IMR-90 (cell line): Measurements from ENCODE around the gene NSUN7.

ENCODE experiments used
- CEBPB ChIP-seq: IDR thresholded peaks from 2 replicates; pipeline ENCODE4 v1.6.1; 2012; ENCODE audit warnings: low read depth, low read length, improper control_type of control experiment
- CHD1 ChIP-seq: IDR thresholded peaks from 2 replicates; pipeline ENCODE4 v1.6.1; 2012; ENCODE audit warnings: low read depth, low read length, improper control_type of control experiment
- CTCF ChIP-seq: conservative IDR thresholded peaks from 2 replicates; pipeline ENCODE4 v1.5.1; 2012; ENCODE audit warnings: mild to moderate bottlenecking, low read depth, low read length, improper control_type of control experiment
- MXI1 ChIP-seq: IDR thresholded peaks from 2 replicates; pipeline ENCODE4 v1.6.1; 2012; ENCODE audit warnings: low read depth, mild to moderate bottlenecking, low read length, moderate library complexity, borderline replicate concordance
- NFE2L2 ChIP-seq: fragments of 150-350 bp; IDR thresholded peaks from 2 replicates; pipeline ENCODE4 v1.6.1; 2016; ENCODE audit warnings: low read depth, mild to moderate bottlenecking, low read length
- POLR2A ChIP-seq: IDR thresholded peaks from 2 replicates; pipeline ENCODE4 v1.6.1; 2012; ENCODE audit warnings: mild to moderate bottlenecking, low read depth, low read length
- SMC3 ChIP-seq: fragments of 150-350 bp; IDR thresholded peaks from 2 replicates; pipeline ENCODE4 v1.6.1; 2016; ENCODE audit warnings: low read depth, mild to moderate bottlenecking, antibody characterized with exemption, low read length, moderate library complexity

DNA sequence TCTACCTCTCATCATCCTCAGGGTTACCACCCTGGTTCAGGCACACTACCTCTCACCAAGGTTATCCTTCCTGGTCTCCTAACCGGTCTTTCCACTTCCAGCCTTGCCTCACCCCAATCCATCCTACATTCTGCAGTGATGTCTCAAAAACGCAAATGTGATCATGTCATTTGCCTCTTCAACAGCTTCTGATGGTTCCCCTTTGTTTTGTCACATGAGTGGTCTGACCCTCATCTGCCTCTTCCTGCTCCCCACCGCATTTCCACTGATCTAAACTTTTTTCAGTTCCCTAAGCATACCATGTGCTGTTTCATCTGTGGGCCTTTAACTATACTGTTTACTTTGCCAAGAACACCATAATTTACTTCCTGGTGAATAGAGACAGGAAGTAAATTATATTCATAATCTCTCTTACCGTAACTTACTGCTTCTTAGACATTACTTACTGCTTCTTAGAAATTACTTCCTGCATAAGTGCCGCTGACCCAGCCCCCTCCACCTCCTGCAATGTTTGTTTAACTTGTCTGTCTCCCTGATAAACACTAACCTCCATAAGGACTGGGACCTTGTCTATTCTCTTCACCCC, 27.1 kb upstream of the NSUN7 start:
- TF ChIP-seq CTCF = no peak
- no peak for TF ChIP-seq NFE2L2
- TF ChIP-seq CHD1 = no peak
- TF ChIP-seq CEBPB = no peak
- TF ChIP-seq POLR2A = no peak
- TF ChIP-seq MXI1 = no peak
- no peak for TF ChIP-seq SMC3
